HFF-Myc (cell line): ENCODE data around the gene ZCCHC24.
"Not testable (repeated sequence)": the region's sequence is repeated elsewhere in the genome, so short reads cannot be mapped to it uniquely, and the experiment has no call there.

Source experiments
- DNase-seq: peaks from one replicate; pipeline ENCODE4 v3.0.0-alpha.2; 2011; ENCODE audit warnings: low read depth; ENCODE audit errors: extremely low read depth
- H3K4me3 ChIP-seq: replicated peaks from 2 replicates; pipeline ENCODE4 v1.5.1; 2011; ENCODE audit warnings: low read depth, mild to moderate bottlenecking, control low read depth, low read length
- TF ChIP-seq, protein P1 (sequence below): IDR thresholded peaks from 2 replicates; pipeline ENCODE4 v1.5.1; 2012; ENCODE audit warnings: mild to moderate bottlenecking, low read depth, low read length, control low read depth; ENCODE audit errors: missing control alignments

ZCCHC24 gene

GRCh38 chr10:79340646-79341244, 104.7 kb downstream of the ZCCHC24 start:
- no peak for DNase-seq
- TF ChIP-seq, protein P1, sequence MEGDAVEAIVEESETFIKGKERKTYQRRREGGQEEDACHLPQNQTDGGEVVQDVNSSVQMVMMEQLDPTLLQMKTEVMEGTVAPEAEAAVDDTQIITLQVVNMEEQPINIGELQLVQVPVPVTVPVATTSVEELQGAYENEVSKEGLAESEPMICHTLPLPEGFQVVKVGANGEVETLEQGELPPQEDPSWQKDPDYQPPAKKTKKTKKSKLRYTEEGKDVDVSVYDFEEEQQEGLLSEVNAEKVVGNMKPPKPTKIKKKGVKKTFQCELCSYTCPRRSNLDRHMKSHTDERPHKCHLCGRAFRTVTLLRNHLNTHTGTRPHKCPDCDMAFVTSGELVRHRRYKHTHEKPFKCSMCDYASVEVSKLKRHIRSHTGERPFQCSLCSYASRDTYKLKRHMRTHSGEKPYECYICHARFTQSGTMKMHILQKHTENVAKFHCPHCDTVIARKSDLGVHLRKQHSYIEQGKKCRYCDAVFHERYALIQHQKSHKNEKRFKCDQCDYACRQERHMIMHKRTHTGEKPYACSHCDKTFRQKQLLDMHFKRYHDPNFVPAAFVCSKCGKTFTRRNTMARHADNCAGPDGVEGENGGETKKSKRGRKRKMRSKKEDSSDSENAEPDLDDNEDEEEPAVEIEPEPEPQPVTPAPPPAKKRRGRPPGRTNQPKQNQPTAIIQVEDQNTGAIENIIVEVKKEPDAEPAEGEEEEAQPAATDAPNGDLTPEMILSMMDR = no peak

GRCh38 chr10:79339266-79339665, 106.2 kb downstream of the ZCCHC24 start:
- no peak overlapping the region for H3K4me3 ChIP-seq
- no peak for DNase-seq
- TF ChIP-seq, protein P1 = no peak

More at GRCh38 chr10:79340646-79341244, 104.7 kb downstream of the ZCCHC24 start:
- H3K4me3 ChIP-seq = no peak overlapping the region

- DNase-seq, H3K4me3 ChIP-seq: not testable (repeated sequence)
These were observed 107.5 kb downstream of the ZCCHC24 start for GRCh38 chr10:79337783-79338469.

- DNase-seq = no peak
- H3K4me3 ChIP-seq = no peak overlapping the region
- TF ChIP-seq, protein P1 = no peak
These were observed 108.7 kb downstream of the ZCCHC24 start for GRCh38 chr10:79336739-79337138.

DNA sequence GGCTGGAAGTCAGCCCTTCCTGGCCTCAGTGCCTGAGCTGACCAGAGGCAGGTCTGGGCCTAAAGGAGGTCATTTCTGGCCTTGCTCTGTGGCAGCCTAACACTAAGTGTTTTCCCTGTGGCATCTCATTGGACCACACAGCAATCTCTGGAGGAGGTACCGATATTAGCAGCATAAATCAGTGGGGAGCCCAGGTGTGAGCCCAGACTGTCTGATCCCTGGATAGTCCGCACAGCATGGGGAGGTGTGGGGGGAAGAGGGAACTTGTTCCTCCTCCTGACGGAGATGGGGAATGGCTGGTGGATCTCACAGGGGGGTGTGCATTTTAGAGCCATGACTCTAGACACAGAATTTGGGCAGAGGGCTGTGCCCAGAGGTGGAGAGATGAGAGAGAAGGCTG, 109.1 kb downstream of the ZCCHC24 start:
- TF ChIP-seq, protein P1 = no peak
- no peak overlapping the region for H3K4me3 ChIP-seq
- no peak for DNase-seq

DNA sequence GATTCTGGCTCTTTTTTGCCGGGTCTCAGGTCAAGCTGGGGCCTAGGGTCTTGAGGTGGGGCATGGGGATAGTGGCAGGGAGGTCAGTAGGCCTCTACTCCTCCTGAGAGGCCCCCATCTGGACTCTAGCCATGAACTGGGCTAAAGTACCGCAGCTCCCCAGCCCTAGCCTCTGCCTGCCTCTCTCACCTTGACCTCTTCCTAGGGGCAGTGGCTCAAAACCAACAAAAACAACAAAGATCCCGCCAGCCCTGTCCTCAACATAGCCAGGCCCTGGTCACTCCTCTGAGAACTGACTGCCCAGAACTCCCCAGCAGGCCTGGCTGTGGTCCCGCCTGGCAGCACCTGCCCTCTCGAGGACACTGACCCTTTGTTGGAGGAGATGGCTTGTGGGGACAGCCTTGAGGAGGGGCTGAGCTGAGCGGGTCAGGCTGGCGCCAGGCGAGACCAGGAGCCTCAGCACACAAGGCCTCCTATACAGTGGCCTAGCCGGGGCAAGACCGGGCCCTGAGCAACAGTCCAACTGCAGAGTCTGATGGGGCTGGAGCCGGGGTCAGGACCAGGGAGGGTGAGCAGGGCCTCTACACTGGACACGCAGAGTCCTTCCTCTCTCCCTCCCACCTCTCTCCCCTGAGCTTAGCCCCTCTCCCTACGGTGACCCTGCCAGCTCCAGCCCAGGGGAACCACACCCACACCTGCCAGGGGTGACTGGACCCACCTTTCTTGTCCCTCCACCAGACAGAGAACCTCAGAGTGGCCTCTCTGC, 109.8 kb downstream of the ZCCHC24 start:
- no peak overlapping the region for H3K4me3 ChIP-seq
- no peak for DNase-seq
- TF ChIP-seq, protein P1 = no peak

- TF ChIP-seq, protein P1 = no peak
- H3K4me3 ChIP-seq = no peak overlapping the region
- no peak for DNase-seq
These were observed 110.3 kb downstream of the ZCCHC24 start for GRCh38 chr10:79335094-79335469.
